Thyroid gland (tissue), 4 donors: ENCODE results near the gene LPAR1.

Source experiments
- CTCF ChIP-seq, 6 experiments: fragments of 200-600 bp in 3 of 6; fragments of 450-650 bp in 3 of 6; sonication (generic) in 3 of 6; IDR thresholded peaks; one replicate each; pipeline ENCODE4 v1.5.1; 2016 to 2019; ENCODE audit warnings: antibody characterized with exemption in 6 of 6, mild to moderate bottlenecking in 2 of 6, inconsistent platforms in 1 of 6, moderate library complexity in 1 of 6
- POLR2A ChIP-seq, 2 donors: fragments of 450-650 bp; IDR thresholded peaks; one replicate each; pipeline ENCODE4 v1.6.1; 2017; ENCODE audit warnings: antibody characterized with exemption in 2 of 2, mild to moderate bottlenecking in 2 of 2, moderate library complexity in 1 of 2

- no peak for TF ChIP-seq CTCF (IDR thresholded peaks at IDR 0.05)
- TF ChIP-seq POLR2A (IDR thresholded peaks at IDR 0.05) = no peak
These were observed 40.2 kb upstream of the LPAR1 start for GRCh38 chr9:111078391-111079038.
